RWPE1 (cell line): ENCODE measurements around the gene PRPF18.

Experiments
- CTCF ChIA-PET: fragments of 350-600 bp; sonication (Branson Sonifier 250); formaldehyde crosslinking; extraction: SDS; loops from one replicate; lab custom pipeline; 2021; lab: Yijun Ruan, JAX
- POLR2A ChIA-PET: fragments of 400-600 bp; formaldehyde crosslinking; extraction: SDS; loops from one replicate; lab custom pipeline; 2020; ENCODE audit warnings: antibody characterized with exemption; ENCODE audit not compliant: low non-redundant PET; lab: Yijun Ruan, JAX
- DNase-seq: peaks from one replicate; pipeline ENCODE4 v3.0.0; 2012; ENCODE audit warnings: low spot score
- H3K27ac ChIP-seq: fragments of 450-650 bp; 2 replicates; pipeline ENCODE4 v1.5.1; 2017
- TF ChIP-seq, protein P1 (sequence below): fragments of 450-650 bp; conservative IDR thresholded peaks from 2 replicates; pipeline ENCODE4 v1.5.1; 2017; ENCODE audit warnings: low read depth, mild to moderate bottlenecking

PRPF18 gene

DNA sequence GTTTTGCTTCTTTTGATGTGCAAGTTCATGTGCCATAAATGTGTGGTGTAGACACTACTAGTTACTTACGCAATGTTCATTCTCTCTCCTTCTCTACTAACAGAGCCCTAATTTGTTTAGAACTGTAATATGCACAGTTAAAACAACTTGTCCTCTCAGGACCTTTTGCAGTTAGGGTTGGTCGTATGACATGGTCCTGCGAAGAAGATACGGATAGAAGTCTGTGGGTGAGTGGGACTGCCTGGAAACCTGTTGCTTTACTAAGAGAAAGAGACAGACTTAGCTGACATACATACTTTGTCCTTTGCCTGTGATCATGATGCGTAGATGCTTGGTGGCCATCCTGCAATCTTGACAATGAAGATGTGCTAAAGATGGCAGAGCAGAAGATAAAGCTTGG is 51.1 kb downstream of the PRPF18 start:
- no peak overlapping the region for H3K27ac ChIP-seq
- ChIA-PET POLR2A (no interaction called here), CTCF (interaction anchor here (0.6 kb wide), 1 partner anchor 385 kb away, joined by 3 read pairs; no protein-coding TSS in a partner anchor)

DNA sequence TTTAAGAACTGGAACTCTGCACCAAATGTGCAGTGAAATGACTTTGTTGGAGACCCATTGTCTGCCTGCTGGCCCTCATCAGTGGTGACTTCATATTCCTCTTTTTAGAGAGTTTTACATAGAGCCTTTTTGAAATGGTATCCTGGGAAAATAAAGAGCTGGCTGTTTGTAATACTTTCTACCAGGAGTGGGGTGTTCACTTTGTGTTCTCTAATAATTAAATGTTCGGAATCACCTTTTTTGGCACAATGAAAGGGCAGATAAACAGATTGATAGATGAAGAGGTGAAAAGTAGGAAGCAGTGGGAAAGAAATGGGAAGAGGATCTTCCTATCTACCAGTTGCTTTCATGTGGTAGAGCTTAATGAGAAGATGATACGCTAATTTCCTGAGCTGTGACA is 55.5 kb downstream of the PRPF18 start:
- ChIA-PET CTCF (interaction anchor here (0.5 to 0.6 kb wide), 2 partner anchors 30 to 847 kb away, joined by 3 to 4 read pairs; no protein-coding TSS in a partner anchor), POLR2A (no interaction called here)
- DNase-seq = no peak
- TF ChIP-seq, protein P1, sequence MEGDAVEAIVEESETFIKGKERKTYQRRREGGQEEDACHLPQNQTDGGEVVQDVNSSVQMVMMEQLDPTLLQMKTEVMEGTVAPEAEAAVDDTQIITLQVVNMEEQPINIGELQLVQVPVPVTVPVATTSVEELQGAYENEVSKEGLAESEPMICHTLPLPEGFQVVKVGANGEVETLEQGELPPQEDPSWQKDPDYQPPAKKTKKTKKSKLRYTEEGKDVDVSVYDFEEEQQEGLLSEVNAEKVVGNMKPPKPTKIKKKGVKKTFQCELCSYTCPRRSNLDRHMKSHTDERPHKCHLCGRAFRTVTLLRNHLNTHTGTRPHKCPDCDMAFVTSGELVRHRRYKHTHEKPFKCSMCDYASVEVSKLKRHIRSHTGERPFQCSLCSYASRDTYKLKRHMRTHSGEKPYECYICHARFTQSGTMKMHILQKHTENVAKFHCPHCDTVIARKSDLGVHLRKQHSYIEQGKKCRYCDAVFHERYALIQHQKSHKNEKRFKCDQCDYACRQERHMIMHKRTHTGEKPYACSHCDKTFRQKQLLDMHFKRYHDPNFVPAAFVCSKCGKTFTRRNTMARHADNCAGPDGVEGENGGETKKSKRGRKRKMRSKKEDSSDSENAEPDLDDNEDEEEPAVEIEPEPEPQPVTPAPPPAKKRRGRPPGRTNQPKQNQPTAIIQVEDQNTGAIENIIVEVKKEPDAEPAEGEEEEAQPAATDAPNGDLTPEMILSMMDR = no peak
- H3K27ac ChIP-seq = no peak overlapping the region

More for the DNA sequence above, 51.1 kb downstream of the PRPF18 start:
- DNase-seq = no peak
- TF ChIP-seq, protein P1 = no peak

- no peak overlapping the region for H3K27ac ChIP-seq
- no peak for DNase-seq
- ChIA-PET POLR2A (no interaction called here), CTCF (no interaction called here)
- TF ChIP-seq, protein P1 = no peak
These were observed 56.3 kb downstream of the PRPF18 start for GRCh38 chr10:13643016-13643415.

DNA sequence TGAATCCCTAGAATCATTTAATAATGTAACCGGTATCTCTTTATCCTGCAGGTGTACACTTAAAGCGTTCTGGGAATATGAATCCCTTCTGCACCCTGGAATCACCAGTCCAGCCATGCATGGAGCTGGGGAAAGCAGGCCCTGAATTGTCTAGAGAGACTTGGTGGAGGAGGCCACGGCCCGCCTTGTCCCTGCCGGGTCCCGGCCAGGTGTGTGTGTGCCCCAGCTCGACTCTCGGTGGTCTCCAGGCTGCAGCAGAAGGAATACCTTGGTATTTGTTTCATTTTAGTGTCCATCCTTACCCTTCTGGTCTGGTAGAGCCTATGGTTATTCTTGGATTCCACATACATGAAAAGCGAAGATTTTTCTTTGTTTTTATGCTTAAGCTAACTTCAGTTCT is 58.1 kb downstream of the PRPF18 start:
- no peak for DNase-seq
- TF ChIP-seq, protein P1 = no peak
- CTCF ChIA-PET = no interaction called here
- POLR2A ChIA-PET = no interaction called here
- H3K27ac ChIP-seq = no peak overlapping the region

DNA sequence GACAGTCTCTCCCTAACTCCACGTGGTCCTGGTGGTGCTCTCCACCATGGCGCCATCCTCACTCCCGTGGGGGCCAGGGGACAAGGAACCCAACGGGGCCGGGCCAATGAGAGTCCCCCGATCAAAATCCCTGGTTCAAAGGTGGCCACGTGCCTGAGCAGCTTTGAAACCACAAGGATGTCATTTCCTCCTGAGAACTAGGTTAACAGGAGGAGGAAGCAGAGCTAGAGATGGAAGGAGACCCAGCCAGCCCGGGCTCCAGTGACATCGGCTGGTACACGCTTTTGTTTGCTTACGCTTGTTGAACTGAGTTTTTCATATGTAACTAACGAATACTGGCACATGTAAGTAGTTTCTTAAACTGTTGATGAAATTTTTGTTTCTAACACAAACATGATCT is 61.7 kb downstream of the PRPF18 start:
- TF ChIP-seq, protein P1 = no peak
- CTCF ChIA-PET = interaction anchor here (0.6 to 0.8 kb wide), 2 partner anchors 128 to 136 kb away, joined by 3 to 4 read pairs; no protein-coding TSS in a partner anchor
- DNase-seq = no peak
- POLR2A ChIA-PET = no interaction called here
- H3K27ac ChIP-seq = no peak overlapping the region

- POLR2A ChIA-PET = no interaction called here
- TF ChIP-seq, protein P1 = no peak
- DNase-seq = no peak
- no peak overlapping the region for H3K27ac ChIP-seq
- CTCF ChIA-PET = no interaction called here
These were observed 63.2 kb downstream of the PRPF18 start for GRCh38 chr10:13649844-13650520.
